ENCODE results near the gene R3HDM4.

- TF ChIP-seq CBX2 (IDR thresholded peaks at IDR 0.05; ENCODE audit: borderline replicate concordance, low read depth): no peak
- no peak for TF ChIP-seq POLR2A (IDR thresholded peaks at IDR 0.05; ENCODE audit: low read length)
- no peak for TF ChIP-seq GATA3 (IDR thresholded peaks at IDR 0.05; ENCODE audit: borderline replicate concordance)
- TF ChIP-seq CTCF (IDR thresholded peaks at IDR 0.05): no peak
- TF ChIP-seq, protein P1, sequence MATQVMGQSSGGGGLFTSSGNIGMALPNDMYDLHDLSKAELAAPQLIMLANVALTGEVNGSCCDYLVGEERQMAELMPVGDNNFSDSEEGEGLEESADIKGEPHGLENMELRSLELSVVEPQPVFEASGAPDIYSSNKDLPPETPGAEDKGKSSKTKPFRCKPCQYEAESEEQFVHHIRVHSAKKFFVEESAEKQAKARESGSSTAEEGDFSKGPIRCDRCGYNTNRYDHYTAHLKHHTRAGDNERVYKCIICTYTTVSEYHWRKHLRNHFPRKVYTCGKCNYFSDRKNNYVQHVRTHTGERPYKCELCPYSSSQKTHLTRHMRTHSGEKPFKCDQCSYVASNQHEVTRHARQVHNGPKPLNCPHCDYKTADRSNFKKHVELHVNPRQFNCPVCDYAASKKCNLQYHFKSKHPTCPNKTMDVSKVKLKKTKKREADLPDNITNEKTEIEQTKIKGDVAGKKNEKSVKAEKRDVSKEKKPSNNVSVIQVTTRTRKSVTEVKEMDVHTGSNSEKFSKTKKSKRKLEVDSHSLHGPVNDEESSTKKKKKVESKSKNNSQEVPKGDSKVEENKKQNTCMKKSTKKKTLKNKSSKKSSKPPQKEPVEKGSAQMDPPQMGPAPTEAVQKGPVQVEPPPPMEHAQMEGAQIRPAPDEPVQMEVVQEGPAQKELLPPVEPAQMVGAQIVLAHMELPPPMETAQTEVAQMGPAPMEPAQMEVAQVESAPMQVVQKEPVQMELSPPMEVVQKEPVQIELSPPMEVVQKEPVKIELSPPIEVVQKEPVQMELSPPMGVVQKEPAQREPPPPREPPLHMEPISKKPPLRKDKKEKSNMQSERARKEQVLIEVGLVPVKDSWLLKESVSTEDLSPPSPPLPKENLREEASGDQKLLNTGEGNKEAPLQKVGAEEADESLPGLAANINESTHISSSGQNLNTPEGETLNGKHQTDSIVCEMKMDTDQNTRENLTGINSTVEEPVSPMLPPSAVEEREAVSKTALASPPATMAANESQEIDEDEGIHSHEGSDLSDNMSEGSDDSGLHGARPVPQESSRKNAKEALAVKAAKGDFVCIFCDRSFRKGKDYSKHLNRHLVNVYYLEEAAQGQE (IDR thresholded peaks at IDR 0.05): no peak
- TF ChIP-seq CHD2 (IDR thresholded peaks at IDR 0.05; ENCODE audit: low read length, partially characterized antibody): no peak
- TF ChIP-seq, protein P2, sequence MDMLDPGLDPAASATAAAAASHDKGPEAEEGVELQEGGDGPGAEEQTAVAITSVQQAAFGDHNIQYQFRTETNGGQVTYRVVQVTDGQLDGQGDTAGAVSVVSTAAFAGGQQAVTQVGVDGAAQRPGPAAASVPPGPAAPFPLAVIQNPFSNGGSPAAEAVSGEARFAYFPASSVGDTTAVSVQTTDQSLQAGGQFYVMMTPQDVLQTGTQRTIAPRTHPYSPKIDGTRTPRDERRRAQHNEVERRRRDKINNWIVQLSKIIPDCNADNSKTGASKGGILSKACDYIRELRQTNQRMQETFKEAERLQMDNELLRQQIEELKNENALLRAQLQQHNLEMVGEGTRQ (IDR thresholded peaks at IDR 0.05): no peak
- TF ChIP-seq RAD21 (conservative IDR thresholded peaks at IDR 0.05 in 1 of 2, IDR thresholded peaks at IDR 0.05 in 1 of 2): no peak
- TF ChIP-seq MAZ (IDR thresholded peaks at IDR 0.05; ENCODE audit: borderline replicate concordance, low read depth, low read length): no peak
Observed at GRCh38 chr19:870963-871401, 42.0 kb downstream of the R3HDM4 start.

All from A549 (cell line).